Lung microvascular endothelial cell (primary cell): ENCODE data around the gene NID2. TPM values are rescaled to one million over a fixed set of nuclear protein-coding genes. Genes with fewer than 3 reads are reported as not detected.

Experiments
- total RNA-seq: library from RNA; depleted of rRNA; stranded (reverse); fragments of >200 nt; gene quantifications from 2 replicates; pipeline ENCODE4 v1.2.1, GENCODE V29; 2014

The NID2 gene
- total RNA-seq, 1 donor from 2014 or later = 9.7 TPM

Other genes with a start within 250 kb of the NID2 start
- gene GNG2, start 208.4 kb downstream of the NID2 start, total RNA-seq = 5.8 and 10.0 TPM in 2 replicates
- gene RTRAF, start 79.5 kb downstream of the NID2 start, total RNA-seq = 107 and 155 TPM in 2 replicates
- gene PTGDR, start 198.6 kb upstream of the NID2 start, total RNA-seq = not detected in 2 replicates
- gene PTGER2, start 245.3 kb upstream of the NID2 start, total RNA-seq = under 0.01 TPM in 1 of 2 replicates, not detected in the other